T-helper 17 cell (primary cell): ENCODE measurements around the gene FICD. TPM values are rescaled to one million over a fixed set of nuclear protein-coding genes. Genes with fewer than 3 reads are reported as not detected.
"Not testable (repeated sequence)": the region's sequence is repeated elsewhere in the genome, so short reads cannot be mapped to it uniquely, and the experiment has no call there.

ENCODE experiments used
- ATAC-seq: fragments of 150-1000 bp; cut with Tn5 transposase; 2 replicates; pipeline ENCODE4 v1.10.0; 2021; ENCODE audit warnings: mild to moderate bottlenecking, moderate library complexity
- DNase-seq, 3 donors: peaks; one replicate each; pipeline versions ENCODE4 v3.0.0 to v3.0.0-alpha.2; 2020 to 2021
- H3K9me3 ChIP-seq: one replicate; pipeline ENCODE4 v1.7.0; 2013; ENCODE audit warnings: low read length, mild to moderate bottlenecking; ENCODE audit not compliant: control insufficient read depth, poor library complexity, severe bottlenecking
- H3K27ac Mint-ChIP-seq: one replicate; pipeline ENCODE4 v1.8.0; 2022; ENCODE audit warnings: mild to moderate bottlenecking, moderate library complexity, mixed read lengths
- H3K27me3 Mint-ChIP-seq: one replicate; pipeline ENCODE4 v1.8.0; 2022; ENCODE audit warnings: mixed read lengths
- H3K36me3 Mint-ChIP-seq: one replicate; pipeline ENCODE4 v1.8.0; 2022; ENCODE audit warnings: low read depth, mixed read lengths
- H3K4me1 Mint-ChIP-seq: one replicate; pipeline ENCODE4 v1.8.0; 2022; ENCODE audit warnings: mild to moderate bottlenecking, mixed read lengths
- H3K4me3 Mint-ChIP-seq: one replicate; pipeline ENCODE4 v1.8.0; 2022; ENCODE audit warnings: mild to moderate bottlenecking, moderate library complexity, mixed read lengths
- total RNA-seq, 4 donors: library from RNA in 2 of 4; stranded (reverse) in 2 of 4; gene quantifications; one replicate each; pipeline ENCODE4 v1.2.3 and lab custom pipeline; 2022 to 2026

The FICD gene
- total RNA-seq, 2 donors from 2014 or later: 4.4 to 5.1 TPM

GRCh38 chr12:108484431-108484830, 30.6 kb upstream of the FICD start:
- ATAC-seq: no peak
- peaks cover 70% of the 10 kb centered on the region for H3K27me3 Mint-ChIP-seq

GRCh38 chr12:108484845-108485244, 30.2 kb upstream of the FICD start:
- Mint-ChIP-seq H3K4me3 (no peak overlapping the region), H3K36me3 (no peaks in the 10 kb centered on the region), H3K27me3 (peaks cover 68% of the 10 kb centered on the region), H3K4me1 (no peaks in the 10 kb centered on the region), H3K27ac (no peak overlapping the region)
- ATAC-seq (no peak), DNase-seq (no peak)
- H3K9me3 ChIP-seq: no peaks in the 10 kb centered on the region

More at GRCh38 chr12:108484431-108484830, 30.6 kb upstream of the FICD start:
- Mint-ChIP-seq H3K27ac (no peak overlapping the region), H3K4me3 (no peak overlapping the region), H3K36me3 (no peaks in the 10 kb centered on the region), H3K4me1 (no peaks in the 10 kb centered on the region)
- no peak for DNase-seq
- H3K9me3 ChIP-seq: no peaks in the 10 kb centered on the region

GRCh38 chr12:108485371-108485770, 29.7 kb upstream of the FICD start:
- not testable (repeated sequence) for DNase-seq, H3K27ac Mint-ChIP-seq, H3K4me1 Mint-ChIP-seq, H3K4me3 Mint-ChIP-seq, H3K36me3 Mint-ChIP-seq, H3K9me3 ChIP-seq, ATAC-seq
- H3K27me3 Mint-ChIP-seq: peaks cover 64% of the 10 kb centered on the region

GRCh38 chr12:108487029-108487428, 28.0 kb upstream of the FICD start:
- not testable (repeated sequence) for H3K36me3 Mint-ChIP-seq, H3K4me1 Mint-ChIP-seq, H3K4me3 Mint-ChIP-seq, DNase-seq, ATAC-seq, H3K27ac Mint-ChIP-seq, H3K9me3 ChIP-seq
- peaks cover 60% of the 10 kb centered on the region for H3K27me3 Mint-ChIP-seq

- ATAC-seq: no peak
- no peak for DNase-seq
- H3K9me3 ChIP-seq: no peaks in the 10 kb centered on the region
- H3K4me3 Mint-ChIP-seq: no peak overlapping the region
- H3K27me3 Mint-ChIP-seq: peaks cover 60% of the 10 kb centered on the region
- H3K36me3 Mint-ChIP-seq: no peaks in the 10 kb centered on the region
- no peaks in the 10 kb centered on the region for H3K4me1 Mint-ChIP-seq
- no peak overlapping the region for H3K27ac Mint-ChIP-seq
Observed at GRCh38 chr12:108491256-108491655, 23.8 kb upstream of the FICD start.

- H3K4me1 Mint-ChIP-seq: no peaks in the 10 kb centered on the region
- H3K27ac Mint-ChIP-seq: no peak overlapping the region
- ATAC-seq (no peak), DNase-seq (no peak)
- H3K9me3 ChIP-seq: no peaks in the 10 kb centered on the region
- H3K36me3 Mint-ChIP-seq: no peaks in the 10 kb centered on the region
- no peak overlapping the region for H3K4me3 Mint-ChIP-seq
- H3K27me3 Mint-ChIP-seq: peaks cover 61% of the 10 kb centered on the region
Observed at GRCh38 chr12:108495054-108495453, 20.0 kb upstream of the FICD start.

GRCh38 chr12:108495823-108496579, 19.1 kb upstream of the FICD start:
- H3K9me3 ChIP-seq: no peaks in the 10 kb centered on the region
- no peak overlapping the region for H3K27ac Mint-ChIP-seq
- no peak for ATAC-seq
- no peaks in the 10 kb centered on the region for H3K4me1 Mint-ChIP-seq
- peaks cover 60% of the 10 kb centered on the region for H3K27me3 Mint-ChIP-seq
- H3K36me3 Mint-ChIP-seq: no peaks in the 10 kb centered on the region
- DNase-seq: no peak
- H3K4me3 Mint-ChIP-seq: no peak overlapping the region

GRCh38 chr12:108498136-108498535, 16.9 kb upstream of the FICD start:
- peaks cover 3% of the 10 kb centered on the region for H3K9me3 ChIP-seq
- no peak for ATAC-seq
- Mint-ChIP-seq H3K4me3 (no peak overlapping the region), H3K36me3 (no peaks in the 10 kb centered on the region), H3K4me1 (no peaks in the 10 kb centered on the region), H3K27ac (no peak overlapping the region), H3K27me3 (peaks cover 53% of the 10 kb centered on the region)
- no peak for DNase-seq

- Mint-ChIP-seq H3K36me3 (no peaks in the 10 kb centered on the region), H3K27me3 (peaks cover 25% of the 10 kb centered on the region), H3K4me3 (no peak overlapping the region), H3K27ac (no peak overlapping the region), H3K4me1 (no peaks in the 10 kb centered on the region)
- DNase-seq (no peak), ATAC-seq (no peak)
- H3K9me3 ChIP-seq: peaks cover 7% of the 10 kb centered on the region
Observed at GRCh38 chr12:108502922-108503321, 12.2 kb upstream of the FICD start.

GRCh38 chr12:108505129-108505528, 9.9 kb upstream of the FICD start:
- Mint-ChIP-seq H3K27me3 (peaks cover 19% of the 10 kb centered on the region), H3K4me3 (no peak overlapping the region), H3K27ac (no peak overlapping the region)

GRCh38 chr12:108507971-108508642, 7.0 kb upstream of the FICD start:
- no peak for ATAC-seq
- Mint-ChIP-seq H3K4me3 (no peak overlapping the region), H3K4me1 (peaks cover 6% of the 10 kb centered on the region), H3K36me3 (no peaks in the 10 kb centered on the region), H3K27me3 (peaks cover 19% of the 10 kb centered on the region), H3K27ac (no peak overlapping the region)
- peaks cover 4% of the 10 kb centered on the region for H3K9me3 ChIP-seq
- DNase-seq: no peak

More at GRCh38 chr12:108505129-108505528, 9.9 kb upstream of the FICD start:
- DNase-seq (no peak), ATAC-seq (no peak)
- no peaks in the 10 kb centered on the region for H3K36me3 Mint-ChIP-seq
- H3K4me1 Mint-ChIP-seq: no peaks in the 10 kb centered on the region
- H3K9me3 ChIP-seq: peaks cover 7% of the 10 kb centered on the region

GRCh38 chr12:108509806-108510205, 5.3 kb upstream of the FICD start:
- H3K27me3 Mint-ChIP-seq: peaks cover 15% of the 10 kb centered on the region
- H3K9me3 ChIP-seq: no peaks in the 10 kb centered on the region
- H3K27ac Mint-ChIP-seq: no peak overlapping the region
- peaks cover 8% of the 10 kb centered on the region for H3K4me1 Mint-ChIP-seq
- H3K4me3 Mint-ChIP-seq: no peak overlapping the region
- no peak for ATAC-seq
- no peak for DNase-seq
- H3K36me3 Mint-ChIP-seq: no peaks in the 10 kb centered on the region

GRCh38 chr12:108510836-108511235, 4.2 kb upstream of the FICD start:
- Mint-ChIP-seq H3K4me1 (peaks cover 12% of the 10 kb centered on the region), H3K27ac (no peak overlapping the region), H3K27me3 (peaks cover 5% of the 10 kb centered on the region), H3K36me3 (peaks cover 2% of the 10 kb centered on the region), H3K4me3 (no peak overlapping the region)
- H3K9me3 ChIP-seq: no peaks in the 10 kb centered on the region
- ATAC-seq (no peak), DNase-seq (no peak)
